OCI-LY1 (cell line): ENCODE data around the gene F2.

ENCODE experiments used
- EZH2 ChIP-seq: fragments of 200-600 bp; sonication (generic), shearing (Covaris generic); IDR thresholded peaks from 2 replicates; pipeline ENCODE4 v1.8.0; 2017; ENCODE audit warnings: borderline replicate concordance, mixed run types, mild to moderate bottlenecking, antibody characterized with exemption, low read length, moderate library complexity, mixed read lengths
- TF ChIP-seq, protein P1 (sequence below): fragments of 200-600 bp; sonication (generic), shearing (Covaris generic); IDR thresholded peaks from 2 replicates; pipeline ENCODE4 v1.5.1; 2017; ENCODE audit warnings: mild to moderate bottlenecking, antibody characterized with exemption, low read length, moderate library complexity, mixed read lengths

DNA sequence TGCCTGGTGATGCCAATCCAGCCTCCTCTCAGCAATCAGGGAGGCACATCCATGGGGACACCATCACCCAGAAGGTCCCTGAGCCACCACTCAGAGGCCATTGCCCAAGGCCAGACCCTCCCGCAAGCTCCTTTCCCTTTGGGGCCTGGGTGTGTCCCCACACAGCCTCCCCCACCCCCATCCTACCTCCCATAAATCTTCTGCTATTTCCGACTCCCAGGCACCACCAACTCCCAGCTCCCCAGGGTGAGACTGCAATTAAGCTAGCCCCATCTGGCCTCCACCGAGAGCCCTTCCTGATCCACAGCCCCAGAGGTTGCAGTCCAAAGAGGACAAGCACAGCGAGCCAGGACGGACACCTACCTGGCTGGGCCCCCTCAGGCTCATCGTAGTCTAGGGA lies 24.9 kb upstream of the F2 start:
- TF ChIP-seq, protein P1, sequence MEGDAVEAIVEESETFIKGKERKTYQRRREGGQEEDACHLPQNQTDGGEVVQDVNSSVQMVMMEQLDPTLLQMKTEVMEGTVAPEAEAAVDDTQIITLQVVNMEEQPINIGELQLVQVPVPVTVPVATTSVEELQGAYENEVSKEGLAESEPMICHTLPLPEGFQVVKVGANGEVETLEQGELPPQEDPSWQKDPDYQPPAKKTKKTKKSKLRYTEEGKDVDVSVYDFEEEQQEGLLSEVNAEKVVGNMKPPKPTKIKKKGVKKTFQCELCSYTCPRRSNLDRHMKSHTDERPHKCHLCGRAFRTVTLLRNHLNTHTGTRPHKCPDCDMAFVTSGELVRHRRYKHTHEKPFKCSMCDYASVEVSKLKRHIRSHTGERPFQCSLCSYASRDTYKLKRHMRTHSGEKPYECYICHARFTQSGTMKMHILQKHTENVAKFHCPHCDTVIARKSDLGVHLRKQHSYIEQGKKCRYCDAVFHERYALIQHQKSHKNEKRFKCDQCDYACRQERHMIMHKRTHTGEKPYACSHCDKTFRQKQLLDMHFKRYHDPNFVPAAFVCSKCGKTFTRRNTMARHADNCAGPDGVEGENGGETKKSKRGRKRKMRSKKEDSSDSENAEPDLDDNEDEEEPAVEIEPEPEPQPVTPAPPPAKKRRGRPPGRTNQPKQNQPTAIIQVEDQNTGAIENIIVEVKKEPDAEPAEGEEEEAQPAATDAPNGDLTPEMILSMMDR, result no peak
- no peak for TF ChIP-seq EZH2
